Fibroblast of villous mesenchyme (primary cell): Measurements from ENCODE around the gene ITGA11. TPM values are rescaled to one million over a fixed set of nuclear protein-coding genes. Genes with fewer than 3 reads are reported as not detected.

Experiments
- DNase-seq: peaks from one replicate; pipeline ENCODE4 v3.0.0-alpha.2; 2010; ENCODE audit warnings: low read depth
- H3K4me3 ChIP-seq: 2 replicates; pipeline ENCODE4 v1.5.1; 2011; ENCODE audit warnings: low read depth, mild to moderate bottlenecking, low read length
- CTCF ChIP-seq: IDR thresholded peaks from 2 replicates; pipeline ENCODE4 v1.5.1; 2012; ENCODE audit warnings: low read depth, mild to moderate bottlenecking, low read length; ENCODE audit not compliant: insufficient read depth
- total RNA-seq: library from RNA; depleted of rRNA; stranded (reverse); fragments of >200 nt; gene quantifications from 2 replicates; pipeline ENCODE4 v1.2.3, GENCODE V29; 2012

ITGA11 gene
- total RNA-seq, 1 donor = 87.7 TPM

- no peak for TF ChIP-seq CTCF
- DNase-seq = no peak
- H3K4me3 ChIP-seq = no peak overlapping the region
Observed at GRCh38 chr15:68348606-68349005, 83.4 kb downstream of the ITGA11 start.

GRCh38 chr15:68348081-68348480, 83.9 kb downstream of the ITGA11 start:
- no peak overlapping the region for H3K4me3 ChIP-seq
- TF ChIP-seq CTCF = no peak
- DNase-seq = peak; percentile 41

- H3K4me3 ChIP-seq = no peak overlapping the region
- TF ChIP-seq CTCF = no peak
- peak; percentile 49 for DNase-seq
Observed at GRCh38 chr15:68347392-68347791, 84.6 kb downstream of the ITGA11 start.

GRCh38 chr15:68346979-68347378, 85.0 kb downstream of the ITGA11 start:
- DNase-seq = peak; percentile 18
- no peak overlapping the region for H3K4me3 ChIP-seq
- TF ChIP-seq CTCF = no peak

GRCh38 chr15:68345481-68345880, 86.5 kb downstream of the ITGA11 start:
- no peak for DNase-seq
- TF ChIP-seq CTCF = no peak
- no peak overlapping the region for H3K4me3 ChIP-seq

- TF ChIP-seq CTCF = no peak
- DNase-seq = no peak
- H3K4me3 ChIP-seq = no peak overlapping the region
Observed at GRCh38 chr15:68344600-68344999, 87.4 kb downstream of the ITGA11 start.

- no peak for DNase-seq
- TF ChIP-seq CTCF = no peak
- no peak overlapping the region for H3K4me3 ChIP-seq
Observed at GRCh38 chr15:68343579-68344225, 88.3 kb downstream of the ITGA11 start.
